SK-N-MC (cell line): Measurements from ENCODE around the gene RECQL5.
A peak's percentile ranks its signal among the peaks of the same experiment; 100 is the strongest.

Source experiments
- DNase-seq: peaks from one replicate; pipeline ENCODE4 v3.0.0-alpha.2; 2011; ENCODE audit warnings: low read depth, low spot score
- H3K27ac ChIP-seq: fragments of 200-600 bp; sonication (generic); 2 replicates; pipeline ENCODE4 v1.5.1; 2016; ENCODE audit warnings: mixed run types
- H3K36me3 ChIP-seq: fragments of 200-600 bp; sonication (generic); 2 replicates; pipeline ENCODE4 v1.6.1; 2017; ENCODE audit warnings: antibody characterized with exemption, low read length, mixed read lengths; ENCODE audit not compliant: insufficient read depth
- H3K4me3 ChIP-seq: fragments of 200-600 bp; sonication (generic); 2 replicates; pipeline ENCODE4 v1.5.1; 2016
- H3K9ac ChIP-seq: fragments of 200-600 bp; sonication (generic); 2 replicates; pipeline ENCODE4 v1.8.0; 2017; ENCODE audit warnings: mixed run types, mixed read lengths; ENCODE audit not compliant: insufficient read length
- H3K9me3 ChIP-seq: fragments of 200-600 bp; sonication (generic); 2 replicates; pipeline ENCODE4 v1.6.1; 2017; ENCODE audit warnings: low read depth, mild to moderate bottlenecking, antibody characterized with exemption, low read length, moderate library complexity, mixed read lengths
- EZH2 ChIP-seq: fragments of 200-600 bp; sonication (generic); IDR thresholded peaks from one replicate; pipeline ENCODE4 v1.6.1; 2017; ENCODE audit warnings: antibody characterized with exemption
- FOXP2 ChIP-seq: optimal IDR thresholded peaks from 2 replicates; pipeline ENCODE3; 2011; ENCODE audit warnings: mild to moderate bottlenecking, moderate library complexity; ENCODE audit not compliant: insufficient read depth; ENCODE audit errors: extremely low read length, control extremely low read depth
- POLR2AphosphoS5 ChIP-seq: IDR thresholded peaks from 2 replicates; pipeline ENCODE4 v1.6.1; 2012; ENCODE audit warnings: mild to moderate bottlenecking, low read depth, low read length, borderline replicate concordance

The RECQL5 gene

DNA sequence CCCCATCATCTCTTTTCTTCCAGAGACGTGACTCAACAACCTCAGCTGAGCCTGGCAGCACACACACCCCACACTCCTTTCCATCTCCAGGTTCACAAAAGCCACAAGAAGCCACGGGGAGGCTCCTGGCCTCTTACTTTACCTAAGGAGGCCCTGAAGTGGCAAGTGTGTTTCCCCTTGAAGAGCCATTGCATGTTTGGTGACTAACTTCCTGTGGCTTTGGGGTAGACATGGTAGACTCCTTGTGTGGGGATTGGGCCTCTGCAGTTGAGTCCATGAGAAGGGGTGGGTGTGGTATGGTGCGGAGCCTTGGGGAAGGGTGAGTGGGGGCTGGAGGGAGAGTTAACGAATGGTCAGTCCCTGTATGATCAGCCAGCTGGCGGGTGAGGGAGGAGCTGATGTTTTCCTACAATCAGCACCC is 24.4 kb upstream of the RECQL5 start:
- TF ChIP-seq FOXP2 (no peak), EZH2 (no peak), POLR2AphosphoS5 (no peak)
- no peak overlapping the region for H3K27ac ChIP-seq
- DNase-seq: no peak
- no peak overlapping the region for H3K4me3 ChIP-seq
- H3K36me3 ChIP-seq: peaks cover 25% of the 10 kb centered on the region
- no peaks in the 10 kb centered on the region for H3K9me3 ChIP-seq
- no peak overlapping the region for H3K9ac ChIP-seq

DNA sequence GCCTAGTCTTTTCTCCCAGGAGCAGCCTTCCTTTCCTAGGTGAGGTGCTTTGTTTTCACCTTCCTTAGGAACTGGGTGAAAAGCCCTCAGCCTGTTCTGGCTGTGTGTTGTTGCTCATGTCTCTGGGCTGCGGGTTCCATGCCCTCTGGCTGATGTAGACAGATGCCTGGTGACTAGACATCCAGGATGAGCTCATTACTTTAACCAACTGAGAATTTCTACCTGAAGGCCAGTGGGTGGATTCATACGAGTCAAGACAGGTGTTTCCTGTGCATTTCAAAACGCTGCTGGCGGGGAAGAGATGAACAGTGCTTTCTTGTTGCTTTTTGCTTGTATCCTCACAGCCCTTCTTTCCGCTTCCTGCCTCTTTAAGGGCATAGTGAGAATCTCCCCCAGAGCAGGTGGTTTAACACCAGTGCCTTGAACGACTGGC is 22.5 kb upstream of the RECQL5 start:
- H3K27ac ChIP-seq: no peak overlapping the region
- H3K4me3 ChIP-seq: no peak overlapping the region
- TF ChIP-seq POLR2AphosphoS5: no peak

DNA sequence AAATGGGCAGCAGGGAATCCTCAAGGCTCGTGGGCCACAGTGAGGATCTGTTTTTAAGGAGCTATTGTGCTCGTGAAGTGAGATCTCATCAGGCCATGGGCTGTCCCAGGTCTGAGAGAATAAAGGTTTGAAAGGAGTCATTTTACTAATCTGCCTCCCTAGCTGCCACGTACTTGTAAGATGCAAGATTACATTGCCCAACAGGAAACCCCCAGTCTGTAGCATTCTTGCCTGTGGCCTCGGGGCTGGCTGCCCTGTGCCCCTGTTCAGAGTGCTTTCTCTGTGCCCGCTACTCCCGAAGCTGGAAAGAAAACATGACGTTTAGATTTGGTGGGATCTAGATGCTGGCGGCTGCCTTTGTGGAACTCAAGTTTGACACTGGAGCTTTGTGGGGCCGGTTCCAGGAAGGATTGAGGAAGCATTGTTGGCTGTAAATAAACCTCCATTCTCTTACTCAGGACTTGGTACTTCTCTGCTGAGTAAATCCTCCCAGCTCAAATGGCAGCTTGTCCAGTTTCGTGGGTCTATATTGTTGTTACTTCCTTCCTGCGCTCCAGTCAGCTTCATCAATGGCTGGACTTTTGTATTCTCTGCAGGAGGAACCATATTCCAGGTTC is 21.4 kb upstream of the RECQL5 start:
- Histone ChIP-seq H3K9ac (no peak overlapping the region), H3K36me3 (peaks cover 4% of the 10 kb centered on the region; the same call in 1 of the 2 replicates), H3K4me3 (no peak overlapping the region), H3K9me3 (no peaks in the 10 kb centered on the region), H3K27ac (no peak overlapping the region)
- no peak for DNase-seq
- TF ChIP-seq EZH2: no peak
- TF ChIP-seq POLR2AphosphoS5: no peak
- TF ChIP-seq FOXP2: no peak

More for the DNA sequence above, 22.5 kb upstream of the RECQL5 start:
- Histone ChIP-seq H3K9me3 (no peaks in the 10 kb centered on the region), H3K9ac (no peak overlapping the region), H3K36me3 (peaks cover 11% of the 10 kb centered on the region)
- no peak for DNase-seq

DNA sequence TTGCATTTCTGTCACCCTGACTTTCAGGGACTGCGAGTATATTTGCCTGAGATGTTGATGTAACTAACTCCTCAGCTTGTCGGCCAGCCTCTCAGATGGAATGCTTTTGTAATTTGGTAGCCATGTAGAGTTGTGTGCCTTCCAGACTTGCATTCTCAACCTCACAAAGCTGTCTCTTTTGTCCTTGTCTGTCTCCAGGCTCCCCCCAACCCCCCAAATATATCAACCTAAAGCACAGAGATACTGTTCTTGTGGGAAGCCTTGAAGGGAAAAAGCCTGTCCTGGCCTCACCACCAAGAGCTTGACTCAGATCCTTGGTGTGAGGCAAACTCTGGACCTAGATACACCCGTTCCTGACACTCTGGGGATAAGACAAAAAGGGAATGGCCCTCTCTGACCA is 18.5 kb upstream of the RECQL5 start:
- Histone ChIP-seq H3K9ac (no peak overlapping the region), H3K27ac (no peak overlapping the region), H3K9me3 (no peaks in the 10 kb centered on the region), H3K36me3 (peaks cover 9% of the 10 kb centered on the region), H3K4me3 (no peak overlapping the region)
- DNase-seq: no peak
- TF ChIP-seq FOXP2 (no peak), EZH2 (no peak), POLR2AphosphoS5 (no peak)

DNA sequence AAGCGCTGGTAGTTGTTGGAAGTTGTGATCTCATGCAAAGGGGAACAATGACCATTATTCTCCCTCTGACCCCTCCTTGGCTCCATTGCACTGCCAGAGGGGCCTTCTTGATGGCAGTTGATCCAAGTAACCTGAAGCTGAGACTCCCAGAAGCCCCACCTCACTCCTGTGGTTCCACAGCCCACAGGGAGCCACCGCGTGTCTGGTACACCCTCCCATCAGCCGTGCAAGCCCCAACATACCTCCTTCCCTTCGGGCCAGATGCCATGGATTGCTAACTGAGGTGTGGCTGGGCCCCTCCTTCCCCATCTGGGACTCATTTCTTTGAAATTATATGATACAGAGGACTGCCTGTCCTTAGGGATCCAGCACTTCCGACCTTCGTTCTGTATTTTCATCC is 18.0 kb upstream of the RECQL5 start:
- no peak overlapping the region for H3K27ac ChIP-seq
- peaks cover 9% of the 10 kb centered on the region for H3K36me3 ChIP-seq
- H3K9me3 ChIP-seq: no peaks in the 10 kb centered on the region
- no peak for DNase-seq
- TF ChIP-seq POLR2AphosphoS5: no peak
- H3K4me3 ChIP-seq: no peak overlapping the region
- H3K9ac ChIP-seq: no peak overlapping the region

DNA sequence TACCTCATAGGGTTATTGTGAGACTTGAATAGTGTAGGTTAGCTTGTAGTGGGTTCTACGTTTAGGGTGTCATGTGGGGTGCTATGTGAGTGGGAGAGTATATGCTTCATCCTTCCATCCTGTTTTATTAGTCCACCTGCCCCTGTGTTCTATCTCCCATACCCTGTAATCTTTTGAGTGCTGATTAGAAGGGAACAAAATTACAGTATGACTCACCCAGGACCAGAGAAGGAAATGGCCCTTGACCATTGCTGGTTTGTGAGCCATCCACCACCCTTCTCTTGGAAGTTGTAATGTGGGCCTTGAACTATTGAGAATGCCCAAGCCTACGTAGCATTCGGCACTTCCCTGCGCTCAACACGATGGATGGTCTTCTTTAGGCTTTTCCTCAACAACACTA is 17.3 kb upstream of the RECQL5 start:
- no peak overlapping the region for H3K9ac ChIP-seq
- peaks cover 12% of the 10 kb centered on the region for H3K36me3 ChIP-seq
- no peak overlapping the region for H3K27ac ChIP-seq
- DNase-seq: no peak
- no peak overlapping the region for H3K4me3 ChIP-seq
- H3K9me3 ChIP-seq: no peaks in the 10 kb centered on the region
- TF ChIP-seq FOXP2 (no peak), POLR2AphosphoS5 (no peak), EZH2 (no peak)

DNA sequence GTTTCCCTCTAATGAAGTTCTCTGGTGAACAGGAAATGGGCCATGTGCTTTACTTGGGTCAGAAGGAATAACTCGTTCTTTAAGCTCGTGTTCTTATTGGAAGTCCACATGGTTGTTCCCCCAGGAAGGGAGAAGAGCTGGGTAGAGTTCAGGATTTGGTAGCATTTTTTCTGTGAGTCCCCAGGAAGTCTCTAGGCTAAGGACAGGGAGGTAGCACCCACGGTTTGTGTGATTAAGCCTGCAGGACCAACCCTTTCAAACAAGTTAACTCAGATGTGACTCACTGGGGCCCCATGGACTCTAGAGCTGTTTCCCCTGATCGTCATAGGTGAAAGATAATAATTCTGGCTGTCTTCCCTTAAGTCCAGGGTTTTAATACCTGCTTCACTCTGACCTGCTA is 16.6 kb upstream of the RECQL5 start:
- no peak for DNase-seq
- H3K9me3 ChIP-seq: no peaks in the 10 kb centered on the region
- no peak overlapping the region for H3K4me3 ChIP-seq
- H3K36me3 ChIP-seq: peaks cover 14% of the 10 kb centered on the region
- no peak overlapping the region for H3K27ac ChIP-seq
- TF ChIP-seq EZH2 (no peak), FOXP2 (no peak), POLR2AphosphoS5 (no peak)
- no peak overlapping the region for H3K9ac ChIP-seq

DNA sequence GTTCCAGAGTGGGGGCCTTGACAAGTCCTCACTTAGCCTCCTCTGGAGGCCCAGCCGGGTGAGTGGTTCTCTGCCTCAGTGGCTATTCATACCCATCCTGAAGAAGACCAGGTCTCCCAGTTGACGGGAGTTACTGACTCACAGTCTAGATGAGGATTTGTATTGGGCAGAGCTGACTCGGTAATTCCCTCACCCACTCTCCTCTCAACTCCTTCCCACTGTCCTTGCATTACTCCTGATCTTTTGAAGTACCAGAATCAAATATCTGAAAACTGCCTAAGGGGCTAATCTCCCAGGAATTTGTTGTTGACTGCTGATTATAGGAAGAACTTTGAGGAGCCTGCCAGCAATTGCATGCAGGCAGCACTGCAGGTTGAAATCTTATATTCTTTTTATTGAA is 14.3 kb upstream of the RECQL5 start:
- H3K27ac ChIP-seq: peak overlapping the region; percentile 36
- peaks cover 24% of the 10 kb centered on the region for H3K36me3 ChIP-seq
- DNase-seq: no peak
- no peak overlapping the region for H3K4me3 ChIP-seq
- no peaks in the 10 kb centered on the region for H3K9me3 ChIP-seq
- TF ChIP-seq EZH2 (no peak), FOXP2 (no peak)
- no peak overlapping the region for H3K9ac ChIP-seq

DNA sequence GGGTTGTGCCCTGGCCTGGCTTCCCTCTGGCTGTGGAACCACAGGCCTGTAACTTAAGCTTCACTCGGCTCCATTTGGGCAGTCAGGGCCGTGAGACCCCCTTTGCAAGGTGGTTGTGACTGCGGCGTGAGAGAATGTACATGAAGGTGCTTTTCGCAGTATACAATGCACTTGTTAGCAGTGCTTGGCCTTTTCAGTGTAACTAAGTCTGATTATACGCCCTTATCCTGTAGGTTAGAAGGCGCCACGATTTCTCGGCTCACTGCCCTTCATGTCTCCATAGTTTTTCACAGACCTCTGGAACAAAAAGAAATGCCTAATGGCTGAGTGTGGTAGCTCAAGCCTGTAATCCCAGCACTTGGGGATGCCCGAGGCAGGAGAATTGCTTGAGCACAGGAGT is 13.5 kb upstream of the RECQL5 start:
- H3K4me3 ChIP-seq: no peak overlapping the region
- no peak overlapping the region for H3K9ac ChIP-seq
- TF ChIP-seq EZH2 (no peak), FOXP2 (no peak), POLR2AphosphoS5 (no peak)
- DNase-seq: no peak
- peaks cover 24% of the 10 kb centered on the region for H3K36me3 ChIP-seq
- no peaks in the 10 kb centered on the region for H3K9me3 ChIP-seq
- H3K27ac ChIP-seq: no peak overlapping the region
